ENCODE results near the gene PAX3. TPM values are rescaled to one million over a fixed set of nuclear protein-coding genes. Genes with fewer than 3 reads are reported as not detected.

PAX3 gene
- total RNA-seq, 1 donor from 2014 or later, result not detected

Other genes with a start within 250 kb of the PAX3 start
- gene SGPP2, start 125.5 kb upstream of the PAX3 start, total RNA-seq, result 29.5 and 31.2 TPM in 2 replicates